Activated T-cell treated with anti-CD3 and anti-CD28 coated beads, Interleukin-2, amount 50 U/mL, for 48 hours (primary cell): ENCODE measurements around the gene FAM174C.

Experiments
- DNase-seq, 2 experiments: peaks; one replicate each; pipeline ENCODE4 v3.0.0-alpha.2; 2020

The FAM174C gene

DNA sequence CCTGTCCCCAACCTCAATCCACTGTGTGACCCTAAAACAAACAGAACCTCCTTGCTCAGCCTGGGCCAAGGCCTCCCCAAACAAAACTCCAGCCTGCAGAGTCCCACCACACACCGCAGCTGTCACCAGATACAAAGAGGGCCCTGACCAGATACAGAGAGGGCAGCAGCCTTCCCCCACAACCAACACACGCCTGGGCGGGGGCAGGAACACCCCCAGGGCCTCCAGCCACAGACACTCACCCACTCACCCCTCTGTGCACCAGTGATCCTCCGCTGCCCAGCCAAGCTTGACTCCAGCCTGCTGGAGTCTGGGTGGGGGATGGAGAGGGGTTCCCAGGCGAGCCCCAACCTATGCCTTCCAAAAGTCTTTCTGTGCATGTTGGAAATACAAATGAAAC lies 12.1 kb upstream of the FAM174C start:
- no peak for DNase-seq

DNA sequence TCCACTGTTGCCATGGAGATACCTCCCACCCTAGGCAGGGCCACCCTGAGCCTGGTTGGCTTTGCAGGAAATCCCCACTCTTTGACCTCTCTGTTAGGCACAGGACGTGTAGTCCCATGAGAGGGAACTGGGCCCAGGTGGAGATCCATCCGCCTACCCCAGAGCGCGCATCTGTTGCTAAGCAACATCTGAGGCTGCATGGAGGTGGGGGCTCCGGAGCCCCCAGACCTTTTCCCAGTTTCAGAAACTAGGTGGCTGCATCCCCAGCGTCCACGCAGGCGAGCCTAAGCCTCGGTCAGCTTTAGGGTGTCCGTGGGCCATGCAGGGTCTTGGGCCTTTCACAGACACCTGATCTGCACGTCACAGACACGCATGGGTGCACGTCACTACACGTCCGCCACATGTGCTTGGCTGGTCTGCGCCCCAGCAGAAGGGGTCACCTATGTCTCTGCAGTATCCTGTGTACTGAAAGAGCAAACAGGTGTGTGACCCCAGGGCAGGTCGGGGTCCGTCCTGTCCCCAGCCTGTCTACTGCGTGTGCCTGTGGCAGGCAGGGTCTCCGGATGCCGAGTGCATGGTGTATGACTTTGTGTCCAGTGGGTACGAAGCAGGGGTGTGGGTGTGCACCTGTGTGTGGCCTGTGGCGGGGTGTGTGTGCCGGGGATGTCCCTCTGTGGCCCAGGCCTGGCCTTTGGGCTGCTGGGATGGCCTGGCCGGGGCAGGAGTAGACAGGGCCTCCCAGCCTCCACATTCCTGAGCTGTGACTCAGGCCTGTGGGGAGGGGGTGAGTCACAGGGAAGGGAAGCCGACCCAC lies 10.3 kb upstream of the FAM174C start:
- no peak for DNase-seq

DNA sequence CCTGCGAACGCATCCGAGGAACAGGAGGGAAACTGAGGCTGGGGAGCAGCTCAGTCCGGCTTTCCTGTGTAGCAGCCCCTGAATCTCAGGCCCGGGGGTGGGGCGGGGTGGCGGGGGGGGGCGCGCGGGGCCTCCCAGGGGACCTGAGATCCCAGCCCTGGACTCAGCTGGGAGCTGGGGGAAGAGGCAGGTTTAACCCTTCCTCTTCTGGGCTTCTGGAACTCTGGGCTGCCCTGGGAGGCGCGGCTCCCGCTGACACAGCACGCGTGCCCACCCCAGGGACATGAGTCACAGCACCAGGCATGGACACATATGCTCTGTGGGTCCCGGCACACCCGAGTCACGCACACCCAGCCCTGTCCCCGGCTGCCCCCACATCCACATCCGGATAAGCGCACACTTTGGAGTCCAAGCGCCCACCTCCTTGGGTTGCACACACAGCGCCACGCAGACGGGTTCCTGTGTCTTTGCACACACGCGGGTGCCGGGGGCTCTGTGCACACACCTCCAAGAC lies 9.7 kb upstream of the FAM174C start:
- peak; percentile 67 to 73 for DNase-seq

DNA sequence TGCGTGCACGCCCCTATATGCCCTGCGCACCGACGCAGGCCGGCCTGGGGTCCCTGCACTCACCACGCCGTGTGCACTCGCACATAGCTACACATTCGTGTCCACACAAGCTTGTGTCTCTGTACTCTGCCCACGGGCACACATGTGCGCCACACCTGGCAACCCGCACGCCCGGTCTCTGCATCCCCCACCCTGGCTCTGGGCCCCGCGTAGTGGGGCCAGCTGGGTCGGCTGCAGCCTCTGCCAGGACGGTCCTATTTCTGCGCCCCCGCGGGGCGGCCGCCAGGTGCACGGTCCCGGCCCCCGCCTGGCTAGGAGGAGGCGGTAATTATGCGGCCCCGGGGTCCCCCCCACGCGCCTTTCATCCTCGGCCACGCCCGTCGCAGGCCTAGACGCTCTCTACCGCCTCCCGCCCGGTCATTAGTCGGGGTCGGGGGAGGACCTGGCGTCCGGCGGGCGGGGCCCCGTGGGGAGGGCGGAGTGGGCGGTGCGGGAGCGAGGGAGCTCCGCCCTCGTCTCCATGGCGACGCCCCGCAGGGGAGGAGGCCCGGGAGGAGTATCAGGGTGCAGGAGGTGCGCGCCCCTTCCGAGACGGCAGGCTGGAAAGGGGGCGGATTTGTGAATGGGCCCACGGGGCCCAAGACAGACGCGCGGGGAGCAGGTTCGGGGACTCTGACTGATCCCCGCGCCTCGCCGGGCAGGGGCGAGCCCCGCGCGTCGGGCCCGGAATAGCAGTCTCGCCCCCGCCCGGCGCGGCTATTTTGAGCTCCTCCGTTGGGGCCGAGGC lies 9.0 kb upstream of the FAM174C start:
- DNase-seq: peak; percentile 89 to 92

DNA sequence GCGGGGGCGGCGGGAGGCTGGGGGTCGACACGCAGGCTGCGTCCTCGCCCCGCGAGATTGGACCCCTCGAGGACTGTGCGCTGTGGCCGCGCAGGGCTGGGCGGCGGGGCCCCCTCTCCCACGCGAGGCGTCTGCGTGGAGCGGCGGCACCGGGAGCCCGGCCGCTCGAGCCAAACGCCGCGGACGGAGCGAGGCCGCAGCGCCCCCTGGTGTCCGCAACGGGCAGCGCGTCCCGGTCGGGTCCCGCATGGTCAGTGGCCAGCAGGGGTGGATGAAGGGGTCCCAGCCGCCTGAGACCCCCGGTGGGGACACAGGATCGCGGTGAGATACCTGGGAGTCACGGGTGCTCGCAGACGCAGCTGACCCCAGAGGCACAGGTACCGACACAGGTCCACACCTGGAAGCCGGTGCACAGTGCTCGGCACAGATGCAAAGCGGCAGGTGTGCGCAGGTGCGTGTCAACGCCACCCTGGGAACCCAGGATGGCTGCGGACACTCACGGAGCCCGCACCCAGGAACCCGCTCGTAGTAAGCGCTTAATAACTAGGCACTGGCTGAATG lies 8.3 kb upstream of the FAM174C start:
- DNase-seq: peak; percentile 84 to 87

DNA sequence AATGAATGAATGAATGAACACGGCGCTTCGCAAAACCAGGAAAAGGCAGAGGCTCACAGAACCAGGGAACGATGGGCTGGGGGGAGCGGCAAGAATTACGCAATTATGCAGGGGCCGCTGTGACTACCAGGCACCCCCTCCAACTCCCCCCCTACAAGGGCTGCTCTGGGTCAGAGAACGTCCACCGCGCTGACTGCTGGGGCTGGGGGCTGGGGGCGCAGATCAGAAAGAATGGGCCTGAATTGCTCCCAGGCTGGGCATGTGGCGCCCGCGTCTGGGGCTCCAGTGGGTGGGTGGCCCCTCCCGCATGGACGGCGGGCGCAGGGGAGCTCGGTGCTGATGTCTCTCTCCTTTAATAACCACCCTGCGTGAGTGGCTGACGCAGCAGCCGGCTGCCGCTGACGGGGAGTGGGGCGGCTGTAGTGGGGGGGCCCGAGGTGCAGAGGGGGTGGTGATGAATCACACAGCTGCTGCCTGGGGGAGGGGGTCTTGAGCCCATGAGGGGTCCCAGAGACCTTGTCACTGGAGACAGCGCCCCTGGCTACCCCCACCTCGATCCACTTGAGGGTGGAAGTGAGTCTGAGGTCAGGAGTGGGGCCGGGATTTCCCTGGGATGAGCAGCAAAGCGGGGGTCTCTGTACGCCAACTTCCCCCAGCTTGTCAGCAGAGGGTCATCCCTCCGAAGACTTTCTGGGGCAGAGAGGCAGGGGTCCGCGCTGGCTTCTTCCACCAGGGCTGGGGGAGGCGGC lies 7.7 kb upstream of the FAM174C start:
- DNase-seq: no peak

DNA sequence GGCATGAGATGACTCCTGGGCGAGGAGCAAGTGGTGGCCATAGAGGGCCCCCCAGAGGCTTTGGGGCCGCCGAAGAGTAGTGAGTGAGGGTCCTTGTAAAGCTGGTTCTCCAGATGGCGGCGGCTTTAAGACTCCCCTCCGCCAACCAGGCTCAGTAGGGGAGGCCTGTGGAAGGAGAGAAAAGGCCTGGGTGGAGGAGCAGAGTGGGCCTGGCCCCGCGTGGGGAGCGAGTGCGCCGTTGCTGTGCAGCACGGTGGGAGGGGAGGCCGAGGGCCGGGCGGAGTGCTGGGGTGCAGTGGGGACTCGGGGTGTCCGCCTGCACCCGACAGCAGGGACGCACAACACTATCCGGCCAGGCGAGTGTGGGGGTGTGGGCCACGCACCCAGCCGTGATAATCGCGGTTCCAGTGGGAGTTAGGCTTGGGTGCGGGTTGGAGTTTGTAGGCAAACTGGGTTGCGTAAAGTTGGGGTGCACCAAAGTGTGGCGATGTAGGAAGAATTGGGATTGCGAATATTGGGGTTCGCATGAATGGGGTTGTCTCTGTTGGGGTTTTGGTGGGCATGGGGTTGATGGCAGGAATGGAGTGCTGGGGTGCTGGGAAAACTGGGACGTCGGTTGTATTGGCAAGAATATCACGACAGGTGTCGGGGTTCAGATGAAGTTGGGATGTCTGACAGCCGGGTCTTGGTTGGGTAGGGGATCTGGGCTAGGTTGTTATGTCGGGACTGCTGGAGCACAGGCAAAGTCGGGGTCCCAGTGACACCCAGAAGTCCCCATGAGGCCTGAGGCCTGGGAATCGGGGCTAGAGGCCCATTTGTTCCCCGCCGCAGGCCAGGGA lies 6.9 kb upstream of the FAM174C start:
- no peak for DNase-seq

DNA sequence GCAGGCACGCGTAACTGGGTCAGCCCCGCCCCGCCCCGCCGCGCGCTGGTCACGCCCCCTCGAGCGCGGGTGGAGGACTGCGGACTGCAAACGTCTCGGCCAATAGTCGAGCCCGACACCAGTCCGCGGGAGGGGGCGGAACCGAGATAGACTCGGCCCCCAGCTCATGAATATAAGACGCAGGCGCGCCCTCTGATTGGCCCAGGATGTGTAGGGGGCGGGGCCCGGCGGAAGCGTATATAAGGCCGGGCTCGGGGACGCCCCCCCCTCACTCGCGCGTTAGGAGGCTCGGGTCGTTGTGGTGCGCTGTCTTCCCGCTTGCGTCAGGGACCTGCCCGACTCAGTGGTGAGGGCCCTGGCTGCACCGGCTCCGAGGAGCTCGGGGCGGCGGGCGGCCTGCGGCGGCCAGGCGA lies 6.3 kb upstream of the FAM174C start, which contains the start of gene CIRBP:
TSS of gene CIRBP (plus strand) at position 268 of the 413 bp plus-strand sequence. CDS start 1,602 bp downstream, outside the sequence.
- DNase-seq: peak; percentile 99 to 100

DNA sequence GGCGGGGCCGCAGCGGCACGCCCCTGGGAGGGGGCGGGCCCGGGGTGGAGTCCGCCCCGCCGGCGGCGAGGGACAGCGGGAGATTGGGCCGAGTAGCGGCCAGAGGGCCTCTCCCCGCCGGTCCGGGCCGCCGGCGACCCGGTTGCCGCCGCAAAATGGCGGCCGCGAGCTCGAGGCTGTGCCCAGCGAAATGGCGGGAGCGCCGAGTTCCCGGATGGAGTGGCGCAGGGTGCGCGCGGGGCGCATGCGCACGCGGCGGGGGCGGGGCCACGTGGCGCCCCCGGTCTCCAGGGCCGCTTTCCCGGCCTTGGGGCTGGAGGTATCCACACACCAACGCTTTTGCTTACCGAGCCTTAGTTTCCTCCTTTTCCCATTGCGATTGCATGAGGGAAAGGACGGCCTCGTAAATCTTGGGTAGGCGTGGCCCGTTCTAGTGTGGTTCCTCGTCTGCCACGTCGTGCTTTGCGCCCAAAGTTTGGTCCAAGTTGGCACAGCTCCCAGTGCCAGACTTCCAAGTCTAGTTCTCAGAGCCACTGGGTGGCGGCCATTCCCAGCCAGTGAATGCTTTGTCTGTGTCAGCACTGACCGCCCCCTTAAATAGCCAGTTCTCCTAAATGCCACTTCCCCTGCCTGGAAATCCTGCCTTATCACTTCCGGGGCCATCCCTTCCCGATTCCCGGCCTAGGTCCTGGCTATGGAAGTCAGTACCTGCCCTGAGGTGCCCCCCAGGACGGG lies 5.7 kb upstream of the FAM174C start:
- DNase-seq: peak; percentile 88 to 91

DNA sequence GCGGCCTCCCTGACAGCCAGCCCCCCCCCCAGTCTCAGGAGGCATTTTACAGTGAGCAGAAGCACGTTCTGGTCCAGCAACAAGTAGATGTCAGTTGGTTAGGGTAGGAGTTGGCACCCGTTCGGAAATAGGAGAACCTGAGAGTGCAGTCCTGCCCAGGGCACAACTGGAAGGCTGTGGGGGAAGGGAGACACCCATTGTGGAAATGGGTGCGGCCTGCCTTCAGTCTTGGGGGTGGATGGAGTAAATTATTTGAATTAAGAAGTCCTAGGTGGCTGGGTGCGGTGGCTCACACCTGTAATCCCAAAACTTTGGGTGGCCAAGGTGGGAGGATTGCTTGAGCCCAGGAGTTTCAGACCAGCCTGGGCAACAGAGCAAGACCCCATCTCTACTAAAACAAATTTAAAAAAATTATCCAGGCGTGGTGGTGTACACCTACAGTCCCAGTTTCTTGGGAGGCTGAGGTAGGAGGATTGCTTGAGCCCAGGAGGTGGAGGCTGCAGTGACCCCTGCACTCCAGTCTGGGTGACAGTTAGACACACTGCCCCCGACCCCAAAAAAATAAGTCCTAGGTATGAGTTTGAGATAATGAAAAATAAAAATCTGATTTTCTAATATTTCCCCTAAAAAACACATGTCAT lies 5.0 kb upstream of the FAM174C start:
- peak; percentile 57 to 58 for DNase-seq

DNA sequence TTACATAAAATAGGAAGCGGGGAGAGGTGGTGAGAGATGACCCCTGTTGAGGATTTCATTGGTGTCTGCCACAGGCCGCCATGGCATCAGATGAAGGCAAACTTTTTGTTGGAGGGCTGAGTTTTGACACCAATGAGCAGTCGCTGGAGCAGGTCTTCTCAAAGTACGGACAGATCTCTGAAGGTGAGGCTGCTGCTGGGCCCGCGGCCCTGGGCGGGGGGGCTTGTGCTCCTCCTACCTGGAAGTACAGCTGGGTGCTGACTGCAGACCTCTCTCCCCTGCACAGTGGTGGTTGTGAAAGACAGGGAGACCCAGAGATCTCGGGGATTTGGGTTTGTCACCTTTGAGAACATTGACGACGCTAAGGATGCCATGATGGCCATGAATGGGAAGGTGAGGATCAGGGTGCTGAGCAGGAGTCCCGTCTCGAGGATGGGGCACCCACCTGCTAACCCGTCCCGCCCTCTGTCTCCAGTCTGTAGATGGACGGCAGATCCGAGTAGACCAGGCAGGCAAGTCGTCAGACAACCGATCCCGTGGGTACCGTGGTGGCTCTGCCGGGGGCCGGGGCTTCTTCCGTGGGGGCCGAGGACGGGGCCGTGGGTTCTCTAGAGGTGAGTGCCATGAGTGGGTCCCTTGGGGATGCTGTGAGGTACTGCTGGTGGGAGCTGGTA lies 4.3 kb upstream of the FAM174C start:
- DNase-seq: no peak

DNA sequence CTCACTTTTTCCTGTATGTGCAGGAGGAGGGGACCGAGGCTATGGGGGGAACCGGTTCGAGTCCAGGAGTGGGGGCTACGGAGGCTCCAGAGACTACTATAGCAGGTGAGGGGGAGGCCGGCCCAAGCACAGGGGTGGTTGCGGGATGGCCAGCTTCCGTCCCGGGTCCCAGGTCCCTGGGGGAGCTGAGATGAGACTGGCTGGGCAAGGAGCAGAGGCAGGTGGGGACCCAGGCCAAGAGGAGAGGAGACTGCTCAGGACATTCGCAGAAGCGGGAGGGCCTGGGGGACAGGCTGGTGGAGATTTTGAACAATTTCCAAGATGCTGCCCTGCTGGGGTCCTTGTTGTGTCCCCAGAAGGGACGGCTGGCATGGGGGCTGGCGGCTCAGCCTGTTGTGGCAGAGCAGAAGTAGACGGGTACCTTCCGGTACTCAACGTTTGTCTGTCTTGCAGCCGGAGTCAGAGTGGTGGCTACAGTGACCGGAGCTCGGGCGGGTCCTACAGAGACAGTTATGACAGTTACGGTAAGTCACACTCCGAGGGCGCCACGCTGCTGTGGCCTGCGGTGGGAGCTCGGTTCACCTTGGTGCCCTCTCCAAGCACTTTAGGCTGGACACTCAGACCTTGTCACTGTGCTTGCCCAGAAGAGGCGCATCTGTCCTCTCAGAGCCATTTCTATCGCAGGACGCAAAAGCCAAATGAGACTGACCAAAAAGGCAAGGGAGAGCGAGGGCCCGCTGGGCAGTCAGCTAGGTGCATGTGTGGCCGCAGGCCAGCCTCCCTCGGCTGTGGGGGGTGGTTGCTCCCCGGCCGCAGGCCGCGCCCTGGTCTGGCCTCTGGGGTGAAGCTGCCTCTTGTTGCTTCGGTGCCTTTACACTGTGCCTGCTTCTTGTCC lies 3.6 kb upstream of the FAM174C start:
- DNase-seq: no peak

DNA sequence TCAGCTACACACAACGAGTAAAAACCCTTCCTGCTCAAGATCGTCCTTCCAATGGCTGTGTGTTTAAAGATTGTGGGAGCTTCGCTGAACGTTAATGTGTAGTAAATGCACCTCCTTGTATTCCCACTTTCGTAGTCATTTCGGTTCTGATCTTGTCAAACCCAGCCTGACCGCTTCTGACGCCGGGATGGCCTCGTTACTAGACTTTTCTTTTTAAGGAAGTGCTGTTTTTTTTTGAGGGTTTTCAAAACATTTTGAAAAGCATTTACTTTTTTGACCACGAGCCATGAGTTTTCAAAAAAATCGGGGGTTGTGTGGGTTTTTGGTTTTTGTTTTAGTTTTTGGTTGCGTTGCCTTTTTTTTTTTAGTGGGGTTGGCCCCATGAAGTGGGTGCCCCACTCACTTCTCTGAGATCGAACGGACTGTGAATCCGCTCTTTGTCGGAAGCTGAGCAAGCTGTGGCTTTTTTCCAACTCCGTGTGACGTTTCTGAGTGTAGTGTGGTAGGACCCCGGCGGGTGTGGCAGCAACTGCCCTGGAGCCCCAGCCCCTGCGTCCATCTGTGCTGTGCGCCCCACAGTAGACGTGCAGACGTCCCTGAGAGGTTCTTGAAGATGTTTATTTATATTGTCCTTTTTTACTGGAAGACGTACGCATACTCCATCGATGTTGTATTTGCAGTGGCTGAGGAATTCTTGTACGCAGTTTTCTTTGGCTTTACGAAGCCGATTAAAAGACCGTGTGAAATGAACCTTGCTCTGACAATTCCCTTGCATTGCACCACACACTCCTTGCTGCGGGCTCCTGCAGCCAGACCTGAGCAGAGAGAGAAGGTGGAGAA lies 2.7 kb upstream of the FAM174C start:
- no peak for DNase-seq

DNA sequence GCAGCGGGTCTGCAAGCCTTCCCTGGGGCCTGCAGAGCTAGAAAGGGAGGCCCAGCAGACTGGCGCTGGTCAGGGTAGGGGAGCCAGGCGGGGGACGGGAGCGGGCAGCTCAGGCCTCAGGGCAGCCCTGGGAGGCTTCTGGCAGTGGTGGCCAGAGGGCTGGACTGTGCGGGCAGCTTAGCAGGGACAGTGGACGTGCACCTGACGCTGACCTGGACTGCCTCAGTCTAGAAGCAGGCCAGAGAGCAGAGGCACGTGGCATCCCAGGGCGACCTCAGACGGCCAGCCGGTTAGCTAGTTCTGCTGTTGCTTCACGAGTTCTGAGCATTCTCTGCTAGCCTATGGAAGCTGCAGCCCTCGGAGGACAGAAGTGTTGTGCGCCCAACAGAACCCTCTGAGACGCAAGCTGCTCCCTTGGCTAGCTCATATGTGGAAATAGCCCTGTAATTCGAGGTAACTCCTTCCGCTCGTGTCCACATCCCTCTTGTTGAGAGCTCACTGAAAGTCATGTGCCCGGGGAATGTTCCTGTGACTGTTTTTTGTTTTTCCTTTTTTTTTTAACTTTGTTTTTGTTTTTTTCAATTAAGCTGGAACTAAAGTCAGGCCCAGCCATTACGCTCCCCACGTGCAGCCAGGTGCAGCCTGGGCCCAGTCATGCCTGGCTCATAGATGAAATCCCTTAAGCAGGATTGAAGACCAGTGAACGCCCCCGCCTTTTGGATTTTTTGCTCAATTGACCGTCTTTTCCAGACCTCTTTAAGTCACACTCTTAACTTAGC lies 1.9 kb upstream of the FAM174C start:
- DNase-seq: no peak

DNA sequence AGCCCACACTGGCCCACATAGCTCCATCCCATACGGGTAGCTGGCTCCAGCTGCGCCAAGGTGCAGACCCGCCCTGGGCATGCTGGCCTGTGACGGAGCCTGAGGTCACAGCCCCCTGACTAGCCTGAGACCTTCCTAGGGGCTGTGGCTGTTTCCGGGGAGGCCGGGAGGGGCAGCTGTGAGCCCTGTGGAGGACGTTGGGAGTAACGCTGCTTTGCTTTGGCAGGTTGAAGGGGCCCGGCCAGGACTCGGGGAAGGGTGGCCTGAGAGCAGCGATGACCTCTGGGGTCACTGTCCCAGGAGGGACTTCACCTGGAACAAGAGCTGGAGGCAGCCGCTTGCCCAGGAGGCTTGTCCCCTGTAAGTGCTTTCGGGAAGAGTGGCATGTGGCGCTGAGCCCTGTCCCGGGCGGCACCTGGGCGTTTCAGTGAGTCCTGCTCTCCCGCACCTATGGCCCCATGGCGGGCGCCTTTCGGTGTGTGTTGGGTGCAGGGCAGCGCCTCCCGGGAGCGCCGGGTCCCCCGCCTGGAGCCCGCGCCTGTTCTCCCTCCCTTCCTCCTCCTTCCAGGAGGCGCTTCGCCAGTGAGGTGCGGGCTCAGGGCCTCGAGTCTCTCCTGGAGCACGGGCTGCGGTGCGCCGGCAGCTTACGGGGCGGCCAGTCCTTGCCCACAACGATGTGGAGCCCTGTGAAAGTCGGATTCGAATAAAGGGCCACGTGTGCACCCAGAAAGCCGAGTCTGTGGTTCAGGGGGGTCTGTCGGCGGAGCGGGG lies 1.1 kb upstream of the FAM174C start:
- no peak for DNase-seq

DNA sequence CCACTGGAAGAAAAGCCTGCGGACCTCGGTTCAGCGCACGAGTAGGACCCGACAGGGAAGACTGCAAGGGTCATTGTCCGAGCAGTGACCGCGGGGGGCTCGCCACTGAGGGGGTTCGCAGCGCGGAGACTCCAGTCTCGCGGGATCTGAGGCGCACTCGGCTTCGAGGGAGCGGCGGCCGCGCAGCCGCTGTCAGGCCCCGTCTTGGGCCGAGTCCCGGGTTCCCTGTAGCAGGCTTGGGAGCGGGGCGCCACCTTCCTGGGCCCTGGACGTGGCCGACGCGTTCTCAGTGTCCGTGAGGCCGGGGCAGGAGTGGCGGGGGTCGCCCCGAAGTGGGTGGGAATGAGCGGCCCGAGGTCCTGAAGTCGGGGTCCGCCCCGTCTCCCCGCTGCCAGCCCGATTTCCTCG lies 474 bp upstream of the FAM174C start:
- DNase-seq: no peak
